Measurements from ENCODE around the gene SERPINA1. TPM values are rescaled to one million over a fixed set of nuclear protein-coding genes. Genes with fewer than 3 reads are reported as not detected.
A peak's percentile ranks its signal among the peaks of the same experiment; 100 is the strongest.

SERPINA1 gene
- total RNA-seq, 1 experiment from 2014 or later, result 9.1 TPM

DNA sequence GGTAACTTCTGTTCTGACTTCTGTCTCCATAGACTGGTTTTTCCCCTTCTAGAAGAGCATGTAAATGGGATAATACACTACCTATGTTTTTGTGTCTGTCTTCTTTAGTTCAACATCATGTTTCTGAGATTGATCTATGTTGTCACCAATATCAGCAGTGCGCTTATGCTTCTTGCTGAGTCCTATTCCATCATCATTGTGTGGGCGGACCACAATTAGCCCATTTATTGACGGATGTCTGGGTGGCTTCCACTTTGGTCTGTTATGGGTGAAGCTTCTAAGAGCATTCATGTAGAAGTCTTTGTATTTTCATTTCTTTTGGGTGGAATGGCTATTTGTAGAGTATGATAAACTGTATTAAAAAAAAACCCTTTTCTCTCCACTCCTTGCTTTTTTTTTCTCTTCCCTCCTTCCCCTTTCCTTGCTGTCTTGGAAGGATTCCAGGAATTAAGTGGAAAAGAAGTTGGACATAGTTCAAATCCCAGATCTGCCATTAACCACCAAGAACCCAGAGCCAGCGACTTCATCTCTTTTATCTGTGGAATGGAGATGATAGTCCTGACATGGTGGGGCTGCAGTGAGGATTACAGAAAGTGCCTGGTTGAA is 7.0 kb upstream of the SERPINA1 start:
- RAD21 ChIA-PET (ENCODE audit: low non-redundant PET in 1 of 2, low total read pairs in 2 of 2, uncharacterized antibody in 2 of 2, unreplicated experiment in 2 of 2), result no interaction called here
- DNase-seq (ENCODE audit: low read depth, low spot score) (no peak), ATAC-seq (no peak)
- BruUV-seq (replicated peaks), result no TSS peak
- Histone ChIP-seq H3K4me1 (ENCODE audit: control insufficient read depth in 1 of 2, insufficient read depth in 2 of 2, low read length in 2 of 2) (peaks cover 7 to 8% of the 10 kb centered on the region in 2 experiments), H4K20me1 (ENCODE audit: insufficient read depth) (no peaks in the 10 kb centered on the region), H3K27me3 (ENCODE audit: insufficient read depth, low read length) (no peaks in the 10 kb centered on the region), H3K4me2 (ENCODE audit: low read length) (no peak overlapping the region), H3K4me3 (replicated peaks in 1 of 2; ENCODE audit: low read depth in 1 of 2, low read length in 2 of 2) (no peak overlapping the region), H3K36me3 (ENCODE audit: control insufficient read depth in 1 of 2, insufficient read depth in 2 of 2, low read length in 2 of 2) (no peaks in the 10 kb centered on the region), H3K9me3 (ENCODE audit: control insufficient read depth in 1 of 2, insufficient read depth in 1 of 2, low read depth in 1 of 2, low read length in 2 of 2) (no peaks in the 10 kb centered on the region), H3K79me2 (ENCODE audit: insufficient read depth, low read length) (no peaks in the 10 kb centered on the region), H3K27ac (ENCODE audit: low read depth, low read length) (no peak overlapping the region), H3K9ac (ENCODE audit: low read length) (no peak overlapping the region), H3K9me2 (ENCODE audit: insufficient read depth) (no peaks in the 10 kb centered on the region), H2AFZ (ENCODE audit: low read depth, low read length, poor library complexity, severe bottlenecking) (no peak overlapping the region)
- CTCF ChIA-PET, result interaction anchor here (0.8 kb wide), 1 partner anchor 28 kb away, joined by 3 read pairs; no protein-coding TSS in a partner anchor
- intact Hi-C loops (cut with micrococcal nuclease), result no loop called here
- POLR2A ChIA-PET, result no interaction called here
- 0 out of 2 replicates have a peak, but pooled peaks have one; percentile 29 for TF ChIP-seq EGR1 (IDR thresholded peaks at IDR 0.05; ENCODE audit: low read depth)
- no peak for TF ChIP-seq CEBPB (IDR thresholded peaks at IDR 0.05; ENCODE audit: low read depth)

DNA sequence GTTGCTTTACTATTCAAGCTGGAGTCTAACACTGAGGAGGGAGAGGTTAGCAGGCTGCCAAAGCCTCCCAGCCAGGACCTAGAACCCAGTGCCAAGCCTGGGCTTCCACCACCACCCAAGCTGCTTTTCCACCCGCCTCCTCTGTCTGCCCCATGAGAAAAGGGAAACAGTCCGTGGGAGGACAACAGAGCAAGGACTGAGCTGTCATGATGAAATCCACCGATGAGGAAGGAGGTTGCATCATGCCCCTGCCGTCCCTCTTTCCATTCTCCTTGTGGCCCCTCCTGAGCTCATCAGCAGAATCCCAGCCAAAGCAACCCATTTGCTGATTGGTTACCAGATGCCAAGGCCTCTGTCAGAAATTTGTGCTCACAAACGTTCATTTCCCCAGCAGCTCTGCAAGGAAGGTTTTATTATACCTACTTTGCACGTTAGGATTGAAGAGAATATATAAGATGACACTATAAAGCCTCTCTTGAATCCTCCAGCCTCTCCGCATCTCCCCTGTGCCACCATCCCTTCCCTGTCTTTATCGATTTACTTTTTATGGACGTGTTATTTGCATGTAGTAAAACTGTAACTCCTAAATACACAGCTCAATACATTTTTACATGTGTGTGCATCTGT is 6.3 kb upstream of the SERPINA1 start:
- CTCF ChIA-PET, result interaction anchor here (0.8 kb wide), 1 partner anchor 29 kb away, joined by 3 read pairs; no protein-coding TSS in a partner anchor
- Histone ChIP-seq H3K79me2 (ENCODE audit: insufficient read depth, low read length) (no peaks in the 10 kb centered on the region), H3K4me2 (ENCODE audit: low read length) (no peak overlapping the region), H3K27ac (ENCODE audit: low read depth, low read length) (no peak overlapping the region), H3K27me3 (ENCODE audit: insufficient read depth, low read length) (no peaks in the 10 kb centered on the region), H4K20me1 (ENCODE audit: insufficient read depth) (no peaks in the 10 kb centered on the region), H2AFZ (ENCODE audit: low read depth, low read length, poor library complexity, severe bottlenecking) (no peak overlapping the region), H3K4me3 (replicated peaks in 1 of 2; ENCODE audit: low read depth in 1 of 2, low read length in 2 of 2) (no peak overlapping the region), H3K9me3 (ENCODE audit: control insufficient read depth in 1 of 2, insufficient read depth in 1 of 2, low read depth in 1 of 2, low read length in 2 of 2) (no peaks in the 10 kb centered on the region), H3K9ac (ENCODE audit: low read length) (no peak overlapping the region), H3K9me2 (ENCODE audit: insufficient read depth) (no peaks in the 10 kb centered on the region), H3K36me3 (ENCODE audit: control insufficient read depth in 1 of 2, insufficient read depth in 2 of 2, low read length in 2 of 2) (no peaks in the 10 kb centered on the region), H3K4me1 (ENCODE audit: control insufficient read depth in 1 of 2, insufficient read depth in 2 of 2, low read length in 2 of 2) (peaks cover 10 to 12% of the 10 kb centered on the region in 2 experiments)
- RAD21 ChIA-PET (ENCODE audit: low non-redundant PET in 1 of 2, low total read pairs in 2 of 2, uncharacterized antibody in 2 of 2, unreplicated experiment in 2 of 2), result no interaction called here
- POLR2A ChIA-PET, result no interaction called here
- intact Hi-C loops (cut with micrococcal nuclease), result no loop called here
- no peak for TF ChIP-seq TCF7L2 (IDR thresholded peaks at IDR 0.05; ENCODE audit: borderline replicate concordance, extremely low read depth, insufficient read depth, insufficient read length)
- peak; percentile 33; the same call in 1 of the 2 replicates for TF ChIP-seq CEBPB (IDR thresholded peaks at IDR 0.05; ENCODE audit: low read depth)
- DNase-seq (ENCODE audit: low read depth, low spot score) (no peak), ATAC-seq (no peak)
- no TSS peak for BruUV-seq (replicated peaks)

Measured in HCT116 (cell line).